Psoas muscle (tissue), 8 donors: ENCODE results near the gene VTA1. TPM values are rescaled to one million over a fixed set of nuclear protein-coding genes. Genes with fewer than 3 reads are reported as not detected.

ENCODE experiments used
- ATAC-seq, 4 donors: fragments of 200-7000 bp; cut with Tn5 transposase; one replicate each; pipeline ENCODE4 v1.9.1; 2020; ENCODE audit warnings: moderate library complexity in 3 of 4, mild to moderate bottlenecking in 2 of 4
- DNase-seq, 2 donors: peaks; one replicate each; pipeline ENCODE4 v3.0.0-alpha.2; 2020
- H3K27ac ChIP-seq: fragments of 200-600 bp; one replicate; pipeline ENCODE4 v1.8.0; 2022
- H3K27me3 ChIP-seq, 3 donors: fragments of 200-600 bp in 1 of 3; one replicate each; pipeline versions ENCODE4 v1.6.1 to v1.8.0; 2013 to 2022; ENCODE audit warnings: low read length in 2 of 3, mild to moderate bottlenecking in 2 of 3, moderate library complexity in 1 of 3; ENCODE audit not compliant: insufficient read depth in 3 of 3
- H3K36me3 ChIP-seq, 2 donors: fragments of 200-600 bp in 1 of 2; one replicate each; pipeline versions ENCODE4 v1.6.1 to v1.8.0; 2013 to 2022; ENCODE audit warnings: low read depth in 1 of 2, mild to moderate bottlenecking in 1 of 2, moderate library complexity in 1 of 2; ENCODE audit not compliant: insufficient read depth in 1 of 2
- H3K4me1 ChIP-seq: fragments of 200-600 bp; one replicate; pipeline ENCODE4 v1.8.0; 2022
- H3K4me3 ChIP-seq: fragments of 200-600 bp; one replicate; pipeline ENCODE4 v1.8.0; 2022; ENCODE audit warnings: mild to moderate bottlenecking
- H3K9me3 ChIP-seq: fragments of 200-600 bp; one replicate; pipeline ENCODE4 v1.8.0; 2022
- WGBS, 3 donors: extraction: QIAGEN DNeasy Blood & Tissue Kit; methylation state at CpG; one replicate each; pipeline versions ENCODE4 v1.1.6 to v1.1.7; 2013; 5-methylcytosine and 5-hydroxymethylcytosine counted together
- intact Hi-C, 2 donors: fragments of 100-400 bp; cut with DNase I; formaldehyde crosslinking; loops; one replicate each; pipeline versions ENCODE4 v1.11.0 to v1.14.2; 2022
- polyA plus RNA-seq, 3 donors: library from polyadenylated mRNA; stranded (reverse); fragments of 200-250 nt; gene quantifications; one replicate each; pipeline ENCODE4 v1.2.3, GENCODE V29; 2013
- total RNA-seq, 4 donors: library from RNA; stranded (reverse); fragmentation: NEBNext Ultra II Directional in 2 of 4; extraction: Animal tissue kit (Norgen Biotek cat#: 25700) in 2 of 4; gene quantifications; one replicate each; pipeline versions ENCODE4 v1.2.1 to v1.2.4, GENCODE V29; 2021 to 2023
- TF ChIP-seq, protein P1 (sequence below): fragments of 200-600 bp; IDR thresholded peaks from one replicate; pipeline ENCODE4 v1.8.0; 2022; ENCODE audit warnings: antibody characterized with exemption
- donor health status: healthy with polysubstance abuse.
- donor health status: DM: no; HTN: no; CAD: no; lungs with moderate emphysema.
- donor health status: Bipolar disorder and iron deficiency.
- donor health status: healthy.
- donor health status: DM: yes; HTN: yes; CAD: no.
- donor health status: DM: no; HTN: no; CAD: no.
- donor health status: DM: no; HTN: no; CAD: no.
- donor health status: DM: yes; HTN: yes; CAD: no.

VTA1 gene
- total and polyA plus RNA-seq, 7 donors, result 46.9 to 101 (median 57.9) TPM

DNA sequence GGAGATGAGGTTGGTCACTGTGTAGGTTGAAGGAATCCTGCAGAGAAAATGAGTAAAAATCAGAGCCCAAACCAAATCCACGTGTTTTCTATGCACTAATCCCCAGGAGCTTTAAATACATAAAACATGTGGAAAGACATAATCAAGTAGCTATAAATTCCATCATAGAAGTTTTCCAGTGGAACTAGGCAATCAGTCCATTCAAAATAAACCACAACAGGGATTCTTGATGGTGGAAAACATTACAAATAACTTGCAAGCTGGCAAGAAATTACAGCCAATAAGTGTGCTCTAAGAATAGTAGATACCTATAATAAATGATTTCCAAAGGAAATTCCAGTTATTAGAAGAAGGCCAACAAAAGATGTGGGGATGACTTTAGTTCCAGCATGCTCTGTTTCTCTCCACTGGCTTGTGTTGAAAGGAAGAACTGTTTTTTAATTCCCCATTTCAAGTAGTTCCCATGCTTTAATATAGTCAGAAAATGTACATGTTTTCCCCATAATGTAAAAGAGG, 104.9 kb downstream of the VTA1 start:
- Histone ChIP-seq H3K9me3 (no peaks in the 10 kb centered on the region), H3K27ac (no peak overlapping the region), H3K4me1 (no peaks in the 10 kb centered on the region), H3K27me3 (no peaks in the 10 kb centered on the region), H3K4me3 (no peak overlapping the region), H3K36me3 (no peaks in the 10 kb centered on the region)
- no peak for ATAC-seq
- WGBS, 3 donors, result 9 to 15% (median 11%) methylated on average over 1 of the region's 1 CpG
- intact Hi-C loops, result no loop called here
- DNase-seq, result no peak
- TF ChIP-seq, protein P1, sequence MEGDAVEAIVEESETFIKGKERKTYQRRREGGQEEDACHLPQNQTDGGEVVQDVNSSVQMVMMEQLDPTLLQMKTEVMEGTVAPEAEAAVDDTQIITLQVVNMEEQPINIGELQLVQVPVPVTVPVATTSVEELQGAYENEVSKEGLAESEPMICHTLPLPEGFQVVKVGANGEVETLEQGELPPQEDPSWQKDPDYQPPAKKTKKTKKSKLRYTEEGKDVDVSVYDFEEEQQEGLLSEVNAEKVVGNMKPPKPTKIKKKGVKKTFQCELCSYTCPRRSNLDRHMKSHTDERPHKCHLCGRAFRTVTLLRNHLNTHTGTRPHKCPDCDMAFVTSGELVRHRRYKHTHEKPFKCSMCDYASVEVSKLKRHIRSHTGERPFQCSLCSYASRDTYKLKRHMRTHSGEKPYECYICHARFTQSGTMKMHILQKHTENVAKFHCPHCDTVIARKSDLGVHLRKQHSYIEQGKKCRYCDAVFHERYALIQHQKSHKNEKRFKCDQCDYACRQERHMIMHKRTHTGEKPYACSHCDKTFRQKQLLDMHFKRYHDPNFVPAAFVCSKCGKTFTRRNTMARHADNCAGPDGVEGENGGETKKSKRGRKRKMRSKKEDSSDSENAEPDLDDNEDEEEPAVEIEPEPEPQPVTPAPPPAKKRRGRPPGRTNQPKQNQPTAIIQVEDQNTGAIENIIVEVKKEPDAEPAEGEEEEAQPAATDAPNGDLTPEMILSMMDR, result no peak

DNA sequence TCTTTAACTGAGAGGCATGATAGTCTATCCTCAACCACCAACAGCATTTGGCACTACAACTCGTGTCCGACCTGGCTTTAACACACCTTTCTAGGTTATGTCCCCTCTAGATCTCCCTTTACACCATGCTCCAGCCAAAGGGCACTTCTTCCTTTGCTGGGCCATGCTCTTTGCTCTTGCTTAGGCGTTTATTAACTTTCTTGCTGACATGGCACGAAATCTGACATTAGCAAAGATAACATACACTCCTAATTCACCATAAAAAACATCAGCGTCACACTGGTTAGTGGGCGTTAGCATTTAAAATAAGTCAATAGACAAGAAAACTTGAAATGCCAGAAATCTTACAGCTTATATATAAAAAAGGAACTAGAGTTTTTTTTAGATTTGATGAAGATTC, 107.5 kb downstream of the VTA1 start:
- WGBS, 3 donors, result 36 to 52% (median 40%) methylated on average over 6 of the region's 6 CpGs
- no peaks in the 10 kb centered on the region for H3K9me3 ChIP-seq
- intact Hi-C loops, result no loop called here
- no peak overlapping the region for H3K4me3 ChIP-seq
- TF ChIP-seq, protein P1, result no peak
- H3K27ac ChIP-seq, result no peak overlapping the region
- ATAC-seq (no peak), DNase-seq (no peak)
- H3K36me3 ChIP-seq, result no peaks in the 10 kb centered on the region
- no peaks in the 10 kb centered on the region for H3K27me3 ChIP-seq
- H3K4me1 ChIP-seq, result no peaks in the 10 kb centered on the region

DNA sequence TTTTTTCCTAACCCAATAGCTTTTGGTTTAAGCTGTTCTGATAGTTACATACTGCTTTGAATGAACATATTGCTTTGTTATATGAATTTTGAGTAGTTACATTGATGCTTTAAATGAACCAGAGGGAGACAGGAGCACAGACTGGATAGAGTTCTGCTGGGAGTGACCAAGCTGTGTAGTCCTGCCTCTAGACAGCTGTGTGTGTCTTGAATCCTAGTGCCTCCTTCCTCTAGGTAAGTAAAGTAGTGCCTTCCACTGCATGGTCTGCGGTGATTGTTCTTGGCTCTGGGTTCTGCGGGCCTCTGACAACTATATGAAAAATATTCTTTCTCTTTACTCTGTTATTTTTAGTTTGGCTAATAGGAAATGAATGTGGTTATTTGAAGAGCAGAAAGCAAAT, 108.7 kb downstream of the VTA1 start:
- H3K4me3 ChIP-seq, result no peak overlapping the region
- intact Hi-C loops, result no loop called here
- H3K4me1 ChIP-seq, result no peaks in the 10 kb centered on the region
- TF ChIP-seq, protein P1, result no peak
- WGBS, 3 donors, result 66 to 75% (median 71%) methylated on average over 2 of the region's 2 CpGs
- H3K27me3 ChIP-seq, result no peaks in the 10 kb centered on the region
- no peak overlapping the region for H3K27ac ChIP-seq
- no peaks in the 10 kb centered on the region for H3K9me3 ChIP-seq
- no peak for DNase-seq
- ATAC-seq, result no peak
- no peaks in the 10 kb centered on the region for H3K36me3 ChIP-seq

- ATAC-seq (no peak), DNase-seq (no peak)
- H3K4me1 ChIP-seq, result no peaks in the 10 kb centered on the region
- H3K27me3 ChIP-seq, result no peaks in the 10 kb centered on the region
- intact Hi-C loops, result no loop called here
- TF ChIP-seq, protein P1, result no peak
- H3K9me3 ChIP-seq, result no peaks in the 10 kb centered on the region
- WGBS, 3 donors, result 86 to 87% (median 87%) methylated on average over 6 of the region's 6 CpGs
- no peaks in the 10 kb centered on the region for H3K36me3 ChIP-seq
- no peak overlapping the region for H3K4me3 ChIP-seq
- no peak overlapping the region for H3K27ac ChIP-seq
Measured at GRCh38 chr6:142258305-142258704, 111.2 kb downstream of the VTA1 start.

DNA sequence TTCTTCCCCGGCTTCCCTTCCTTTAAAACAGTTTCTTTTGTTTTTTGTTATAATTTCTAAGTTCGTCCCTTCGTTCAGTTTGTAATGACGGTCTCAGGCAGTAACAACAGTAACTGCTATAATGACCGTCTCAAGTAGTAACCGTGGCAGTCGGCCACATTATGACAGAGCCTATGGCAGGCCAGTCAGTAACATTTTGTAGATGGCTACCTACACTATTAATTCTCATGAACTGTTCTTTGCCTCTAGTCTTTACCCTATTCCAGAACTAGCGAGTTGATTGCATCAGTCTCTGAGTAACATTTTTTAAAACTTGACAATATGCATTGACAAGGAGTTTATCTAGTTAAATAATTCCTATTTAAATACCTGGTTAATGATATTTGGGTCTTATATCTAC, 111.7 kb downstream of the VTA1 start:
- no peak overlapping the region for H3K4me3 ChIP-seq
- ATAC-seq (no peak), DNase-seq (no peak)
- no peaks in the 10 kb centered on the region for H3K4me1 ChIP-seq
- no peaks in the 10 kb centered on the region for H3K9me3 ChIP-seq
- H3K27ac ChIP-seq, result no peak overlapping the region
- 91 to 92% (median 91%) methylated on average over 8 of the region's 8 CpGs for WGBS, 3 donors
- intact Hi-C loops, result no loop called here
- H3K27me3 ChIP-seq, result no peaks in the 10 kb centered on the region
- TF ChIP-seq, protein P1, result no peak
- H3K36me3 ChIP-seq, result no peaks in the 10 kb centered on the region
